Body of pancreas (tissue), 4 donors: Measurements from ENCODE around the gene PIANP.

Experiments
- POLR2A ChIP-seq, 3 donors: fragments of 450-650 bp; IDR thresholded peaks; one replicate each; pipeline ENCODE4 v1.6.1; 2016; ENCODE audit warnings: antibody characterized with exemption in 3 of 3, mild to moderate bottlenecking in 2 of 3
- TF ChIP-seq, protein P1 (sequence below), 7 experiments: fragments of 450-650 bp in 4 of 7; fragments of 200-600 bp in 3 of 7; sonication (generic) in 3 of 7; IDR thresholded peaks; one replicate each; pipeline ENCODE4 v1.5.1; 2016 to 2019; ENCODE audit warnings: antibody characterized with exemption in 7 of 7

DNA sequence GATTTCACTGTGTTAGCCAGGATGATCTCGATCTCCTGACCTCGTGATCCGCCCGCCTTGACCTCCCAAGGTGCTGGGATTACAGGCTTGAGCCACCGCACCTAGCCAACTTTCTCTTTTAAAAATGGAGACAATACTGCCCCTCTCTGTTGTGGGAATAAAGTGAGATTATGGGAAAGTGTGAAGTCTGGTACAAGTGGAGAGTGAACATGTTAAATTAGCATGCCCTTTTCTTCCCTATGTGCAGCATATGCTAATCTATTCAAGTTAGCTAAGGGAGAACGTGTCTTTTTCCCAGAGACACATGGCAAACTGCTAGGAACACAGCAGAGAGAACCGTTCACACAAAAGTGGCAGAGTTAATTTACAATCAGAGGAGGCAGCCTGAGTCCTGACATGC lies 24.7 kb upstream of the PIANP start:
- TF ChIP-seq, protein P1, sequence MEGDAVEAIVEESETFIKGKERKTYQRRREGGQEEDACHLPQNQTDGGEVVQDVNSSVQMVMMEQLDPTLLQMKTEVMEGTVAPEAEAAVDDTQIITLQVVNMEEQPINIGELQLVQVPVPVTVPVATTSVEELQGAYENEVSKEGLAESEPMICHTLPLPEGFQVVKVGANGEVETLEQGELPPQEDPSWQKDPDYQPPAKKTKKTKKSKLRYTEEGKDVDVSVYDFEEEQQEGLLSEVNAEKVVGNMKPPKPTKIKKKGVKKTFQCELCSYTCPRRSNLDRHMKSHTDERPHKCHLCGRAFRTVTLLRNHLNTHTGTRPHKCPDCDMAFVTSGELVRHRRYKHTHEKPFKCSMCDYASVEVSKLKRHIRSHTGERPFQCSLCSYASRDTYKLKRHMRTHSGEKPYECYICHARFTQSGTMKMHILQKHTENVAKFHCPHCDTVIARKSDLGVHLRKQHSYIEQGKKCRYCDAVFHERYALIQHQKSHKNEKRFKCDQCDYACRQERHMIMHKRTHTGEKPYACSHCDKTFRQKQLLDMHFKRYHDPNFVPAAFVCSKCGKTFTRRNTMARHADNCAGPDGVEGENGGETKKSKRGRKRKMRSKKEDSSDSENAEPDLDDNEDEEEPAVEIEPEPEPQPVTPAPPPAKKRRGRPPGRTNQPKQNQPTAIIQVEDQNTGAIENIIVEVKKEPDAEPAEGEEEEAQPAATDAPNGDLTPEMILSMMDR (IDR thresholded peaks at IDR 0.05), result no peak
- no peak for TF ChIP-seq POLR2A (IDR thresholded peaks at IDR 0.05)
